ENCODE results near the gene ZNF202. TPM values are rescaled to one million over a fixed set of nuclear protein-coding genes. Genes with fewer than 3 reads are reported as not detected.
"Not testable (repeated sequence)": the region's sequence is repeated elsewhere in the genome, so short reads cannot be mapped to it uniquely, and the experiment has no call there.

ZNF202 gene
- total and polyA plus RNA-seq, 7 donors, result 5.5 to 13.8 (median 8.0) TPM

- Histone ChIP-seq H3K36me3 (ENCODE audit: insufficient read depth in 1 of 2, low read depth in 1 of 2) (no peaks in the 10 kb centered on the region), H3K27ac (no peak overlapping the region), H3K4me1 (no peaks in the 10 kb centered on the region), H3K27me3 (ENCODE audit: insufficient read depth in 3 of 3, low read length in 2 of 3) (peaks cover 0 to 3% (median 0%) of the 10 kb centered on the region in 3 donors), H3K9me3 (no peaks in the 10 kb centered on the region), H3K4me3 (no peak overlapping the region)
- ATAC-seq (no peak), DNase-seq (no peak)
- WGBS, 3 donors, result 91 to 94% (median 91%) methylated on average over 4 of the region's 4 CpGs
- no peak for TF ChIP-seq CTCF (IDR thresholded peaks at IDR 0.05)
- intact Hi-C loops (cut with DNase I), result no loop called here
These were observed 23.0 kb downstream of the ZNF202 start for GRCh38 chr11:123718469-123718868.

- intact Hi-C loops (cut with DNase I), result no loop called here
- ATAC-seq (no peak), DNase-seq (no peak)
These were observed 23.4 kb downstream of the ZNF202 start for GRCh38 chr11:123718063-123718462.

GRCh38 chr11:123712627-123713026, 28.8 kb downstream of the ZNF202 start:
- not testable (repeated sequence) for H3K27me3 ChIP-seq (ENCODE audit: insufficient read depth in 3 of 3, low read length in 2 of 3); H3K36me3 ChIP-seq (ENCODE audit: insufficient read depth in 1 of 2, low read depth in 1 of 2); H3K9me3 ChIP-seq; H3K4me3 ChIP-seq; DNase-seq; H3K27ac ChIP-seq; H3K4me1 ChIP-seq; ATAC-seq
- intact Hi-C loops (cut with DNase I), result loop anchor here in 1 of 2 donors (5.0 kb wide), 1 partner anchor 130 kb away; no protein-coding TSS in a partner anchor
- 81 to 90% (median 84%) methylated on average over 3 of the region's 3 CpGs for WGBS, 3 donors

More at GRCh38 chr11:123718063-123718462, 23.4 kb downstream of the ZNF202 start:
- no peaks in the 10 kb centered on the region for H3K4me1 ChIP-seq
- no peaks in the 10 kb centered on the region for H3K9me3 ChIP-seq
- no peak overlapping the region for H3K4me3 ChIP-seq
- peaks cover 0 to 3% (median 0%) of the 10 kb centered on the region in 3 donors for H3K27me3 ChIP-seq (ENCODE audit: insufficient read depth in 3 of 3, low read length in 2 of 3)
- 90 to 92% (median 91%) methylated on average over 2 of the region's 2 CpGs for WGBS, 3 donors
- TF ChIP-seq CTCF (IDR thresholded peaks at IDR 0.05), result no peak
- no peak overlapping the region for H3K27ac ChIP-seq
- H3K36me3 ChIP-seq (ENCODE audit: insufficient read depth in 1 of 2, low read depth in 1 of 2), result no peaks in the 10 kb centered on the region

- peak in 1 of 2 donors; percentile 25 for DNase-seq
- Histone ChIP-seq H3K4me1 (no peaks in the 10 kb centered on the region), H3K9me3 (no peaks in the 10 kb centered on the region), H3K27ac (no peak overlapping the region), H3K27me3 (ENCODE audit: insufficient read depth in 3 of 3, low read length in 2 of 3) (no peaks in the 10 kb centered on the region), H3K4me3 (no peak overlapping the region), H3K36me3 (ENCODE audit: insufficient read depth in 1 of 2, low read depth in 1 of 2) (no peaks in the 10 kb centered on the region)
- intact Hi-C loops (cut with DNase I), result loop anchor here (1.0 to 10.0 kb wide), 4 partner anchors 66 to 193 kb away; no protein-coding TSS in a partner anchor
- TF ChIP-seq CTCF (IDR thresholded peaks at IDR 0.05), result peak; percentile 85
- 2 to 6% (median 5%) methylated on average over 8 of the region's 8 CpGs for WGBS, 3 donors
- ATAC-seq, result peak; percentile 74 to 94 (median 84)
These were observed 33.8 kb downstream of the ZNF202 start for GRCh38 chr11:123707606-123708205.

GRCh38 chr11:123707206-123707605, 34.3 kb downstream of the ZNF202 start:
- WGBS, 3 donors, result 92 to 95% (median 93%) methylated on average over 3 of the region's 3 CpGs
- Histone ChIP-seq H3K27me3 (ENCODE audit: insufficient read depth in 3 of 3, low read length in 2 of 3) (no peaks in the 10 kb centered on the region), H3K36me3 (ENCODE audit: insufficient read depth in 1 of 2, low read depth in 1 of 2) (no peaks in the 10 kb centered on the region), H3K9me3 (no peaks in the 10 kb centered on the region), H3K4me3 (no peak overlapping the region), H3K4me1 (peaks cover under 1% of the 10 kb centered on the region), H3K27ac (no peak overlapping the region)
- intact Hi-C loops (cut with DNase I), result loop anchor here (1.0 to 10.0 kb wide), 4 partner anchors 66 to 192 kb away; no protein-coding TSS in a partner anchor
- no peak for DNase-seq
- no peak for TF ChIP-seq CTCF (IDR thresholded peaks at IDR 0.05)
- peak in 2 of 4 donors; percentile 29 to 44 for ATAC-seq

Data from psoas muscle (tissue), 8 donors.